GOT3 (cell line): ENCODE results near the gene PLPPR3.
A peak's percentile ranks its signal among the peaks of the same experiment; 100 is the strongest.

Source experiments
- DNase-seq: peaks from one replicate; lab custom pipeline; 2025; ENCODE audit warnings: mixed read lengths; lab: John Stamatoyannopoulos, UW

PLPPR3 gene

DNA sequence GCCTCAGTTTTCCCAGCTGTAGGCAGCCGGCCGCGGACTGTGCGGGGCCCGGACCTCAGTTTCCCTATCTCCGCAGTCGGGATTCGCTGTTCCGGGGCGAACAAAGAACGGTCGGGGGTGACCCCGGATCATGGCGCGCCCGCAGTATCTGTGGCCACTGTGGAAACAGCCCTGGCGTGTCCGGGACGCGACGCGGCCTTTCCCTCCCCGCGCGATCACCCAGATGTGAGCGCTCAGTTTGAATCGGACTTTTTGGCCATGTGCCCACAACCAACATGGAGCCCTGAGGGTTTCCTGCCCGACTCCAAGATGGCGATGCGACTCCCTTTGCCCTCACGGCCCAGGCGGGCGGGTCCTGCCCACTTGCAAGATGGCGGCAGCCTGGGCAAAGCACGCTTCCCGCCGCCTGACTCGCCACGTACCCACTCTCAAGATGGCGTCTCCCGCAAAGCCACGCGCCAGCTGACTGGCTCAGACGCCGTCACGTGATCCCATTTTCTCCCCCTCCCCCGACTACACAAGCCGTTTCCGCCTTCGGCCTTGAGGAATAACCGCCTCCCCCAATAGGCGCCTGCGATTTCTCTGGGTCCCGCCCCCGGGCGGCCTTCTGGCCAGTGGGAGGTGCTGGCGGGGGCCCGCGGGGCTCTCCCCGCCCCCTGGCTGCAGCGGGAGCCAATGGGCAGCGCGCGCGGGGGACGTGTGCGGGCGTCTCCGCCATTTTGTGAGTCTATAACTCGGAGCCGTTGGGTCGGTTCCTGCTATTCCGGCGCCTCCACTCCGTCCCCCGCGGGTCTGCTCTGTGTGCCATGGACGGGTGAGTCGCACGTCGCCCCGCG, 24.8 kb downstream of the PLPPR3 start, which contains the start of gene PTBP1:
TSS of gene PTBP1 (plus strand) at position 761 of the 836 bp plus-strand sequence. CDS start at position 807, 46 bp downstream.
- DNase-seq, result peak; percentile 99

DNA sequence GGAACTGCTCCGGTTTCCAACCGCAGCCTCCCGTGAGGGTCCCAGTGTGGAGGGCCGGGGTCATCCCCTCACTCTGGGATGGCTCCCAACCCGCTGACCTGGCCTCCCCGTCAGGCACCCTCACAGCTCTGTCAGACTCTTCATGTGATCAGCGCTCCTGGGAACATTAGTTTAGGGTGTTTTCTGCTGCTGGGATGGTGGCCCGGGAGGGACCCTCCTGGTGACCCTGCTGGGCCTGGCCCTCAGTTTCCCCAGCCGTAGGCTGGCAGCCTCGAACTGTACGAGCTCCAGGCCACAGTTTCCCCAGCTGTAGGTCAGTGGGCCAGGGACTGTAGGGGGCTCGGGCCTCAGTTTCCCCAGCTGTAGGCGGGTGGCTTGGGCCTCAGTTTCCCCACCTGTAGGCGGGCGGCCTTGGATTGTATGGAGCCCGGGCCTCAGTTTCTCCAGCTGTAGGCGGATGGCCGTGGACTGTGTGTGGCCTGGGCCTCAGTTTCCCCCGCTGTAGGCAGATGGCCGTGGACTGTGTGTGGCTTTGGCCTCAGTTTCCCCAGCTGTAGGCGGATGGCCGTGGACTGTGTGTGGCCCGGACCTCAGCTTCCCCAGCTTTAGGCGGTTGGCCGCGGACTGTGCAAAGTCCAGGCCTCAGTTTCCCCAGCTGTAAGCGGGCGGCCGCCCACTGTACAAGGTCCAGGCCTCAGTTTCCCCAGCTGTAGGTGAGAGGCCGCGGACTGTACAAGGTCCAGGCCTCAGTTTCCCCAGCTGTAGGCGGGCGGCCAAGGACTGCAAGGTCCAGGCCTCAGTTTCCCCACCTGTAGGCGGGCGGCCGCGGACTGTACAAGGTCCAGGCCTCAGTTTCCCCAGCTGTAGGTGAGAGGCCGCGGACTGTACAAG, 25.8 kb downstream of the PLPPR3 start:
- no peak for DNase-seq

- DNase-seq, result no peak
Observed at GRCh38 chr19:795073-795611, 26.6 kb downstream of the PLPPR3 start.

- DNase-seq, result no peak
Observed at GRCh38 chr19:793806-794205, 27.9 kb downstream of the PLPPR3 start.

- DNase-seq, result no peak
Observed at GRCh38 chr19:792306-792885, 29.4 kb downstream of the PLPPR3 start.

DNA sequence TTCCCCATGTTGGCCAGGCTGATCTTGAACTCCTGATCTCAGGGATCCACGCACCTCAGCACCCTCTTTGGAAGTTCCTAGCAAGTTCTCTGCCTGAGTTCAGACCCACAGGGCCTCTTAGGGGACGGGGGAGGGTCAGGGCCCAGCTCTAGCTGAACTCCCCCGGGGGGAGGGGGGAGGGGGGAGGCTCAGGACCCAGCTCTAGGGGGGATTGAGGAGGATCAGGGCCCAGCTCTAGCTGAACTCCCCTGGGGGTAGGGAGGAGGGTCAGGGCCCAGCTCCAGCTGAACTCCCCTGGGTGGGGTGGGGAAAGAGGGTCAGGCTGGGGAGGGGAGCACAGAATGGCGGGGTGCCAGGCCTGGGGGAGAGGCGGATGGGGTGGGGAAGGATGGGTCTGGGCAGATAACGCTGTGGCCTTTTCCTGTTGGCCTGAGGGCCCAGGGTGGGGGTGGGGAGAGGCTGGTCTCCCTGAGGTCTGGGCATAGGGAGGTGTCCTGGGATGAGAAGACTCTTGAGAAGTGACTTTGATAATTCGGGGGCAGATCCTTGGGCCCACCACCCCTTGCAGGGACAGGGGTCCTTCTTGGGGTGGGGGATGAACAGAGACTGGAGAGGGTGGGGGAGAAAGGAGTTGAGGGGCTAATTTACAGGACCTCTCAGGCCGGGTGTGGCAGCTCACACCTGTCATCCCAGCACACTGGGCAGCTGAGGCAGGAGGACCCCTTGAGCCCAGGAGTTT, 30.0 kb downstream of the PLPPR3 start:
- DNase-seq, result no peak

DNA sequence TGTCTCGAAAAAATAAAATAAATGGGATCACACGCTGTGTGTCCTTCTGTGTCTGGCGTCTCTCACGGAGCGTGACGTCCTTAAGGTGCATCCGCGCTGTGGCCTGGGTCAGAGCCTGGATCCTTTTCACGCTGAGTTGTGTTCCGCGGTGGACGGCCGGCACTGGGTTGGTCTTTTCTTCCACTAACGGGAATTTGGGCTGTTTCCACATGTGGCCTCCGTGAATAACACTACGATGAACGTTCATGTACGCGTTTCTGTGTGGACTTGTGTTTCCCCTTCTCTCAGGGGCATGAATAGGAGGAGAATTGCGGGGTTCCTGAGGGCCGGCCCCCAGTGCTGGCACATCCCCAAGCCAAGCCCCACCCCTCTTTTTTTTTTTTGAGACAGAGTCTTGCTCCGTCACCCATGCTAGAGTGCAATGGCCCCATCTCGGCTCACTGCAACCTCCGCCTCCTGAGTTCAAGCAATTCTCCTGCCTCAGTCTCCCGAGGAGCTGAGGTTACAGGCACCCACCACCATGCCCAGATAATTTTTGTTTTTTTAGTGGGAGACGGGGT, 30.7 kb downstream of the PLPPR3 start:
- DNase-seq, result no peak

- DNase-seq, result no peak
Observed at GRCh38 chr19:789701-790060, 32.1 kb downstream of the PLPPR3 start.

GRCh38 chr19:788983-789700, 32.6 kb downstream of the PLPPR3 start:
- no peak for DNase-seq

DNA sequence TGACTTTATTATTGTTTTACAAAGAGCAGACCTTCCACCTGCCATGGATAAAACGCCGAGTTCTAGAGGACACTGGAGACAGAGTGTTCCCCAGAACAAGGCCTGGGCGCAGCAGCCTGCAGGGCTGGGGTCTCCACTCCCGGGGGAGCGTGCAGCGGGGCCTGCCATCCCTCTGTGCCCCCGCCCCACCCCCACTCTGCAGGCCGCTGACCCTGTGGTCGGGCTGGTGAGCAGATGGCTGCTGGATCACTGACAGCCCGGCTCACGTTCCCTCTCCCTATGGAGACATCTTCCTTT, 33.1 kb downstream of the PLPPR3 start:
- DNase-seq, result no peak

DNA sequence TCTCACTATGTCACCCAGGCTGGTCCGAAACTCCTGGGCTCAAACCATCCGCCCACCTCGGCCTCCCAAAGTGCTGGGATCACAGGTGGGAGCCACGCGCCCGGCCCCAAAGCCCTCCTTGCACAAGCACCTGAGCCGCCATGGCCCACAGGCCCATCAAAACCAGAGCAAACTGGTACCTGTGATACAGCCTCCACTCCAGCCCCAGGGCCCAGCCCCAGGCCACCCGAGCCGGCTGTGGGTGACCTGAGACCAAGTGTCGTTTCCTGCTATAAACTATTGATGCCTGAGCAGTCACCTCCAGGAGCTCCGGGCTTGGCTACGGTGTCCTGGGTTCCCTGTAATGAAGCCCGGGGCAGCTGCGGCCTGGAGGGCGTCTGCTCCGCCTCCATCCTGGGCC, 34.2 kb downstream of the PLPPR3 start:
- DNase-seq, result no peak

GRCh38 chr19:784541-784940, 37.2 kb downstream of the PLPPR3 start:
- DNase-seq, result no peak

DNA sequence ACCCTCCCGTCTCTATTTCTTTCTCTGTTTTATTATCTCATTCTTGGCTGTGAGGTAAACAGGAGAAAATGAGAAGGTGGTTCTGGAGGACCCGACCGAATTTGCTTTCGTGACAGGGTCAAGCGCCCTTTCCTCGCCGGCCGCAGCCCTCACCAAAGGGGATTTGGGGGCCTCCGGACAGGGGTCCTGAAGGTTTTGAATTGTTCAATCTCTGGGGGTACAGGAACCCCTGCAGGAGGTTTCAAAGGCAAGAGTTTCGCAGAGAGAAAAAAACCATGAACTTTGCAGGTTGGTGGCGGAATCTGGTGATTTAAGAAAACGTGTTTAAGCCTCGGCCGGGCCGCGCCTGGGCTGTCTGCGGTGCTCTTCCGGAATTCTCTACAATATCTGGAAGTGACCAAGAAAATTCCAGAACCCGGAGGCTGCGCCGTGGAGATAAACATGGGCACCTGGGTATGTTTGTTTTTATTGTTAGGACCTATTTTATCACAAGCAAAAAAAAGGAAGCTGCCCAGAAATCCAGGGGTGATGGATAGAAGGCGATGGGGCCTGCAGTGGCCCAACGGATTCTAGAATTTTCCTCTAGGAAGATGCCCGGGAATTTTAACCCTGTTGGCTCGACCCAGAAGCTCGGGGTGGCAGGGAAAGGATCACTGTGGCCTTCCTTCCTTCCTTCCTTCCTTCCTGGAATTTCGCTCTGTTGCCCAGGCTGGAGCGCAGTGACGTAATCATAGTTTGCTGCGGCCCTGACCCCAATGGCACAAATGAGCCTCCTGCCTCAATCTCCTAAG, 38.7 kb downstream of the PLPPR3 start:
- no peak for DNase-seq

- DNase-seq, result no peak
Observed at GRCh38 chr19:782185-782877, 39.4 kb downstream of the PLPPR3 start.

DNA sequence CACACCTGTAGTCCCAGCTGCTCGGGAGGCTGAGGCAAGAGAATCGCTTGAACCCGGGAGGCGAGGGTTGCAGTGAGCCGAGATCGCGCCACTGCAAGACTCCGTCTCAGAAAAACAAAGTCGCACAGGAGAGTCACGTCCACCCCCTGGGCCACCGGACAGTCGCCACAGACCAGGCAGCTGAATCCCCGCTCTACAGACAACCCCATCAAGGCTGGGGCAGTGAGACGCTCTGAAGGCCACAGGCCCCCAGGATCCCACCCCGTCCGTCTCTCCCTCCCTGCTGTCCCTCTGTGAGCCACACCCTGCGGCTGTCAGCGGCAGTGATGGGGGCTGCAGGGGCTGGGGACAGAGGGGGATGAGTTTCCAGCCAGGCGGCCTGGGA, 40.0 kb downstream of the PLPPR3 start:
- DNase-seq, result no peak

DNA sequence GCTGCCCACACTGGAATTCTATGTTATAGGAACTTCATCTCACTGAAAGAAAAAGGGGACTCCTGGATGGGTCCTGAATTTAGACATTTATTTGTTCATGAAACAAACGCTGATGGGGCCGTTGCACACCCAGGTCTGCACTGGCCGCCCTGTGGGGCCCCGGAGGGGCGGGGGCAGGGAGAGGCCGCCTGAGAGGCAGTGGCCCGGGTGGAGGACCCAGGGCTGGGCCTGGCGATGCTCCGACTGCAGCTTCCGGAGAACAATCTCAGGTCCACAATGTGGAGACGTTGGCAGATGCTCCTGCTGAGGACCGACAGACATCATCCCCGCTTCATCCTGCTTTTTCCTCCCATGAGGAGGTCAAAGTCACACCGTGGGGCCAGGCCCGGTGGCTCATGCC, 40.8 kb downstream of the PLPPR3 start:
- no peak for DNase-seq

DNA sequence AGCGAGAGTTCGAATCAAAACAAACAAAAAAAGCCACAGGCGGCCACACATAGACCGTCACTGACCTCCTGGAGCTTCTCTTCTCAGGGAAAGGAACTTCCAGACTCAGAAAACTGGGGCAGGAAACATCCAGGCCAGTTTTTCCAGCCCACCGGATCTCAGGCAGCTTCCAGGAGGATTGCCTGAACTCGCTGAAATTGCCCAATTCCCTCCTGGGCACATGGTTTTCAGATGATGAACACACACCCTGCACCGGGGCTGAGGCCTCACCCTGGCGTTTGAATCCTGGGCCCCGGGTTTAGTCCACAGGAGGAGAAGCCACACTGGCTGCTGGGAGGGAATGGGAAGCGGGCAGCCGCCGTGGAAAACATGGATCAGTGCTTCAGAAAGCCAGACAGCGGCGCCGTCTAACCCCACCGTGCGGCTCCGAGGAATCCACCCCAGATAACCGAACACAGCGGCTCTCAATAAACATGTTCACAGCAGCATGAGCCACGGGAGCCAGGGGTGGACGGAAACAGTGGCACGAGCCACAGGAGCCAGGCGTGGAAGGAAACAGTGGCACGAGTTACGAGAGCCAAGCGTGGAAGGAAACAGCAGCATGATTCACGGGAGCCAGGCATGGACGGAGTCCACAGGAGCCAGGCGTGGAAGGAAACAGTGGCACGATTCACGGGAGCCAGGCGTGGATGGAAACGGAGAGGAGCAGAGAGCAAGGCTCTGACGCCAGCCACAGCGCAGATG, 42.7 kb downstream of the PLPPR3 start:
- peak; percentile 37 for DNase-seq

DNA sequence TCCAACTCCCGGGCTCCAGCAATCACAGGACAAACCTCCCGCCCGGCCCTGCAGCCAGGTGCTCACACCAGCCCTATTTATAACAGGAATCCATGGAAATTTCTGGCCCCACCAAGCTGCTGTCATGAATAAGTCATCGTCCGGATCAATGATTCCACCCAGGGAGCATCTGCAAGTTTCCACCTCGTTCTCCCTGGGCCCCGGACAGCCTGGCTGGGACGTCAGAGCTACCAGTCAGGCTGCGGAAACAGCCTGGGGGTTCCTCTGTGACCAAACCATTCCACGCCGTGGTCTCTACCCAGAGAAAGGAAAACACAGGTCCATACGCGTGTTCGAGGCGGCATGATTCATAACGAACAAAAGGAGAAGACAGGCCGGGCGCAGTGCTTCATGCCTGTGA, 45.2 kb downstream of the PLPPR3 start:
- no peak for DNase-seq
